Measurements from ENCODE around the gene TECPR2.
"Not testable (repeated sequence)": the region's sequence is repeated elsewhere in the genome, so short reads cannot be mapped to it uniquely, and the experiment has no call there.

The TECPR2 gene

GRCh38 chr14:102509746-102510615 lies 147.2 kb downstream of the TECPR2 start, which contains the start of gene ANKRD9:
ANKRD9 (minus strand) TSS chr14:102509776; CDS start chr14:102507889, 1,887 bp downstream.
- peak in 13 of 14 donors; percentile 29 to 88 (median 76) for DNase-seq

GRCh38 chr14:102510616-102511520 lies 148.1 kb downstream of the TECPR2 start:
- DNase-seq, result no peak

GRCh38 chr14:102511538-102511937 lies 148.8 kb downstream of the TECPR2 start:
- DNase-seq, result no peak

GRCh38 chr14:102512793-102513300 lies 150.1 kb downstream of the TECPR2 start:
- DNase-seq, result no peak

GRCh38 chr14:102513899-102514772 lies 151.4 kb downstream of the TECPR2 start:
- DNase-seq, result peak in 1 of 14 donors; percentile 49

GRCh38 chr14:102514987-102515733 lies 152.4 kb downstream of the TECPR2 start:
- DNase-seq, result no peak

- DNase-seq, result peak in 8 of 14 donors; percentile 30 to 75 (median 53)
Observed at GRCh38 chr14:102516531-102517391, 154.0 kb downstream of the TECPR2 start.

GRCh38 chr14:102517392-102518062 lies 154.8 kb downstream of the TECPR2 start:
- DNase-seq, result peak in 1 of 14 donors; percentile 28

GRCh38 chr14:102518063-102518648 lies 155.4 kb downstream of the TECPR2 start:
- no peak for DNase-seq

GRCh38 chr14:102519709-102520108 lies 157.0 kb downstream of the TECPR2 start:
- DNase-seq, result not testable (repeated sequence)

- no peak for DNase-seq
Observed at GRCh38 chr14:102523200-102523568, 160.4 kb downstream of the TECPR2 start.

- no peak for DNase-seq
Observed at GRCh38 chr14:102523569-102524450, 161.1 kb downstream of the TECPR2 start.

GRCh38 chr14:102524451-102525218 lies 161.9 kb downstream of the TECPR2 start:
- peak; percentile 83 to 97 (median 95) for DNase-seq

- DNase-seq, result peak in 3 of 14 donors; percentile 54 to 63 (median 57)
Observed at GRCh38 chr14:102525219-102525928, 162.6 kb downstream of the TECPR2 start.

- DNase-seq, result no peak
Observed at GRCh38 chr14:102525929-102526497, 163.3 kb downstream of the TECPR2 start.

All from C1 segment of cervical spinal cord (tissue), 14 donors.